ENCODE measurements around the gene ZCCHC24.

DNA sequence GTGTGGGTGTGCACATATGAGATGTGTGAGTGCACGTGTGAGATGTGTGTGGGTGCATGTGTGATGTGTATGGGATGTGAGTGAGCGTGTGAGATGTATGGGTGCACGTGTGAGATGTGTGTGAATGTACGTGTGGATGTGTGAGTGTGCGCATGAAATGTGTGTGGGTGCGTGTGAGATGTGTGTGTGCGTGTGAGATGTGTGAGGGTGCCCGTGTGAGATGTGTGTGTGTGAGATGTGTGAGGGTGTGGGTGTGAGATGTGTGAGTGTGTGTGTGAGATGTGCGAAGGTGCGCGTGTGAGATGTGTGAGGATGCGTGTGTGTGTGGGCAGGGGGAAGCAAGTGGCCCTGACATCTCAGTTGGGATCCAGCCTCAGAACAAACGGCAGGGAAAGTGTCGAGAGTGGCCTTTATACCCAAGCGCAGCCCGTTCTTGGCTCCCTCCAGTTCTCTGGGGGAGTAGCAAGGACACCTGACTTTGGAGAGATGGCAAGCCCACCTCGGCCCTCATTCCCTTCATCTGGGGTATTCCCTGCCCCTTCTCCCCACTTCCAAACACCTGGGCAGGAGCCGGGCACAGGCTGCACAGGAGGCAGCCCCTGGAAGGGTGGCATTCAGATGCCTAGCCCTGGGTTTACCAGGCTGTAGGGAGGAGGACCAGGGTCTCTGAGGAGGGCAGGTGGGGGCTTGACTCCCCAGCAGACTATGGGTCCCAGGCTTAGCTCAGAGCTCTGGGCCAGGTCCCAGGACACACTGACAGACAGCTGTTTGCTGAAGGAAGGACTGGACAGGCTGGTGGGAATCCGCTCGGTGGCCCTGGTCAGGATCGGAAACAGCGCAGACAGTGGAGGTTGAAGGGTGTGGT is 66.5 kb downstream of the ZCCHC24 start:
- TF ChIP-seq, protein P1, sequence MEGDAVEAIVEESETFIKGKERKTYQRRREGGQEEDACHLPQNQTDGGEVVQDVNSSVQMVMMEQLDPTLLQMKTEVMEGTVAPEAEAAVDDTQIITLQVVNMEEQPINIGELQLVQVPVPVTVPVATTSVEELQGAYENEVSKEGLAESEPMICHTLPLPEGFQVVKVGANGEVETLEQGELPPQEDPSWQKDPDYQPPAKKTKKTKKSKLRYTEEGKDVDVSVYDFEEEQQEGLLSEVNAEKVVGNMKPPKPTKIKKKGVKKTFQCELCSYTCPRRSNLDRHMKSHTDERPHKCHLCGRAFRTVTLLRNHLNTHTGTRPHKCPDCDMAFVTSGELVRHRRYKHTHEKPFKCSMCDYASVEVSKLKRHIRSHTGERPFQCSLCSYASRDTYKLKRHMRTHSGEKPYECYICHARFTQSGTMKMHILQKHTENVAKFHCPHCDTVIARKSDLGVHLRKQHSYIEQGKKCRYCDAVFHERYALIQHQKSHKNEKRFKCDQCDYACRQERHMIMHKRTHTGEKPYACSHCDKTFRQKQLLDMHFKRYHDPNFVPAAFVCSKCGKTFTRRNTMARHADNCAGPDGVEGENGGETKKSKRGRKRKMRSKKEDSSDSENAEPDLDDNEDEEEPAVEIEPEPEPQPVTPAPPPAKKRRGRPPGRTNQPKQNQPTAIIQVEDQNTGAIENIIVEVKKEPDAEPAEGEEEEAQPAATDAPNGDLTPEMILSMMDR (IDR thresholded peaks at IDR 0.05) = no peak
- no peak for TF ChIP-seq ZFX (IDR thresholded peaks at IDR 0.05; ENCODE audit: borderline replicate concordance)
